ENCODE results near the gene MAGI2. TPM values are rescaled to one million over a fixed set of nuclear protein-coding genes. Genes with fewer than 3 reads are reported as not detected.

MAGI2 gene
- total and polyA plus RNA-seq, 2 experiments from 2014 or later, result 10.4 to 26.4 TPM

- TF ChIP-seq CREB1 (CRISPR knock-in tag; IDR thresholded peaks at IDR 0.05; ENCODE audit: low read depth) (no peak), REST (IDR thresholded peaks at IDR 0.05; ENCODE audit: unreplicated experiment) (no peak), NANOG (IDR thresholded peaks at IDR 0.05; ENCODE audit: borderline replicate concordance) (no peak), JUNB (IDR thresholded peaks at IDR 0.05; ENCODE audit: unreplicated experiment) (no peak), ZNF331 (CRISPR knock-in tag; IDR thresholded peaks at IDR 0.05; ENCODE audit: low read depth) (no peak)
- TF ChIP-seq, protein P1, sequence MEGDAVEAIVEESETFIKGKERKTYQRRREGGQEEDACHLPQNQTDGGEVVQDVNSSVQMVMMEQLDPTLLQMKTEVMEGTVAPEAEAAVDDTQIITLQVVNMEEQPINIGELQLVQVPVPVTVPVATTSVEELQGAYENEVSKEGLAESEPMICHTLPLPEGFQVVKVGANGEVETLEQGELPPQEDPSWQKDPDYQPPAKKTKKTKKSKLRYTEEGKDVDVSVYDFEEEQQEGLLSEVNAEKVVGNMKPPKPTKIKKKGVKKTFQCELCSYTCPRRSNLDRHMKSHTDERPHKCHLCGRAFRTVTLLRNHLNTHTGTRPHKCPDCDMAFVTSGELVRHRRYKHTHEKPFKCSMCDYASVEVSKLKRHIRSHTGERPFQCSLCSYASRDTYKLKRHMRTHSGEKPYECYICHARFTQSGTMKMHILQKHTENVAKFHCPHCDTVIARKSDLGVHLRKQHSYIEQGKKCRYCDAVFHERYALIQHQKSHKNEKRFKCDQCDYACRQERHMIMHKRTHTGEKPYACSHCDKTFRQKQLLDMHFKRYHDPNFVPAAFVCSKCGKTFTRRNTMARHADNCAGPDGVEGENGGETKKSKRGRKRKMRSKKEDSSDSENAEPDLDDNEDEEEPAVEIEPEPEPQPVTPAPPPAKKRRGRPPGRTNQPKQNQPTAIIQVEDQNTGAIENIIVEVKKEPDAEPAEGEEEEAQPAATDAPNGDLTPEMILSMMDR (conservative IDR thresholded peaks at IDR 0.05; ENCODE audit: low read depth in 2 of 2), result no peak
These were observed 118.6 kb downstream of the MAGI2 start (continued) for GRCh38 chr7:79334841-79335240.

DNA sequence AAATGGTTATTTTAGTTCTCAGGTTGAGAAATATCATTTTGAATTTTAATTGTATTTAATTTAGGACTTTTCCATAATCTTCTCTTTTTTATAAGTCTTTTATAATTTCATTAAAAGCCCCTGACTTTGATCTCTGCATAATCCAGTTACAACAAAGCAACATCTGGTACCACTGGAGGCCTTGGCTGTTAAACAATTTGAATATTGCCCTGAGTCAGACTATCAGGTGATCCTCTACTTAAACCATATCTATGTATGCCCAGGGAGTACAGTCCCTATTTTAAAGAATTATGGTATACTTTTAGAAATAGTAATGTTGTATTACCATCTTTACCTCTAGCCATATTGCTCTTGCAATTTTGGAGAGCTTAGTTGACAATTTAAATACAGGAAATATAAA, 119.1 kb downstream of the MAGI2 start:
- no peaks in the 10 kb centered on the region for H3K79me2 ChIP-seq (replicated peaks; ENCODE audit: insufficient read depth)
- no peaks in the 10 kb centered on the region for H3K27me3 ChIP-seq (ENCODE audit: insufficient read depth)
- Mint-ChIP-seq H3K9me3 (no peaks in the 10 kb centered on the region), H3K27me3 (ENCODE audit: insufficient read depth, low read depth, poor library complexity) (no peaks in the 10 kb centered on the region), H3K4me3 (no peak overlapping the region), H3K36me3 (ENCODE audit: low read depth) (no peaks in the 10 kb centered on the region), H3K4me1 (no peaks in the 10 kb centered on the region), H3K27ac (no peak overlapping the region)
- ATAC-seq (no peak), DNase-seq (ENCODE audit: low spot score) (no peak)
- H3K4me1 ChIP-seq (ENCODE audit: insufficient read depth), result no peaks in the 10 kb centered on the region
- H4K20me1 ChIP-seq (replicated peaks; ENCODE audit: insufficient read depth), result no peaks in the 10 kb centered on the region
- H3F3A ChIP-seq (replicated peaks; ENCODE audit: low read depth), result no peaks in the 10 kb centered on the region
- no peaks in the 10 kb centered on the region for H3K9me2 ChIP-seq (ENCODE audit: insufficient read depth)
- no peak overlapping the region for H3K27ac ChIP-seq (ENCODE audit: low read depth)
- H3K36me3 ChIP-seq (ENCODE audit: insufficient read depth), result no peaks in the 10 kb centered on the region
- H3K4me2 ChIP-seq, result no peak overlapping the region
- no peak overlapping the region for H2AFZ ChIP-seq
- no peak overlapping the region for H3K4me3 ChIP-seq
- TF ChIP-seq REST (IDR thresholded peaks at IDR 0.05; ENCODE audit: unreplicated experiment), result no peak
- TF ChIP-seq STAT1 (IDR thresholded peaks at IDR 0.05; ENCODE audit: unreplicated experiment), result no peak
- TF ChIP-seq EZH2phosphoT487 (IDR thresholded peaks at IDR 0.05; ENCODE audit: unreplicated experiment), result no peak
- TF ChIP-seq, protein P2, sequence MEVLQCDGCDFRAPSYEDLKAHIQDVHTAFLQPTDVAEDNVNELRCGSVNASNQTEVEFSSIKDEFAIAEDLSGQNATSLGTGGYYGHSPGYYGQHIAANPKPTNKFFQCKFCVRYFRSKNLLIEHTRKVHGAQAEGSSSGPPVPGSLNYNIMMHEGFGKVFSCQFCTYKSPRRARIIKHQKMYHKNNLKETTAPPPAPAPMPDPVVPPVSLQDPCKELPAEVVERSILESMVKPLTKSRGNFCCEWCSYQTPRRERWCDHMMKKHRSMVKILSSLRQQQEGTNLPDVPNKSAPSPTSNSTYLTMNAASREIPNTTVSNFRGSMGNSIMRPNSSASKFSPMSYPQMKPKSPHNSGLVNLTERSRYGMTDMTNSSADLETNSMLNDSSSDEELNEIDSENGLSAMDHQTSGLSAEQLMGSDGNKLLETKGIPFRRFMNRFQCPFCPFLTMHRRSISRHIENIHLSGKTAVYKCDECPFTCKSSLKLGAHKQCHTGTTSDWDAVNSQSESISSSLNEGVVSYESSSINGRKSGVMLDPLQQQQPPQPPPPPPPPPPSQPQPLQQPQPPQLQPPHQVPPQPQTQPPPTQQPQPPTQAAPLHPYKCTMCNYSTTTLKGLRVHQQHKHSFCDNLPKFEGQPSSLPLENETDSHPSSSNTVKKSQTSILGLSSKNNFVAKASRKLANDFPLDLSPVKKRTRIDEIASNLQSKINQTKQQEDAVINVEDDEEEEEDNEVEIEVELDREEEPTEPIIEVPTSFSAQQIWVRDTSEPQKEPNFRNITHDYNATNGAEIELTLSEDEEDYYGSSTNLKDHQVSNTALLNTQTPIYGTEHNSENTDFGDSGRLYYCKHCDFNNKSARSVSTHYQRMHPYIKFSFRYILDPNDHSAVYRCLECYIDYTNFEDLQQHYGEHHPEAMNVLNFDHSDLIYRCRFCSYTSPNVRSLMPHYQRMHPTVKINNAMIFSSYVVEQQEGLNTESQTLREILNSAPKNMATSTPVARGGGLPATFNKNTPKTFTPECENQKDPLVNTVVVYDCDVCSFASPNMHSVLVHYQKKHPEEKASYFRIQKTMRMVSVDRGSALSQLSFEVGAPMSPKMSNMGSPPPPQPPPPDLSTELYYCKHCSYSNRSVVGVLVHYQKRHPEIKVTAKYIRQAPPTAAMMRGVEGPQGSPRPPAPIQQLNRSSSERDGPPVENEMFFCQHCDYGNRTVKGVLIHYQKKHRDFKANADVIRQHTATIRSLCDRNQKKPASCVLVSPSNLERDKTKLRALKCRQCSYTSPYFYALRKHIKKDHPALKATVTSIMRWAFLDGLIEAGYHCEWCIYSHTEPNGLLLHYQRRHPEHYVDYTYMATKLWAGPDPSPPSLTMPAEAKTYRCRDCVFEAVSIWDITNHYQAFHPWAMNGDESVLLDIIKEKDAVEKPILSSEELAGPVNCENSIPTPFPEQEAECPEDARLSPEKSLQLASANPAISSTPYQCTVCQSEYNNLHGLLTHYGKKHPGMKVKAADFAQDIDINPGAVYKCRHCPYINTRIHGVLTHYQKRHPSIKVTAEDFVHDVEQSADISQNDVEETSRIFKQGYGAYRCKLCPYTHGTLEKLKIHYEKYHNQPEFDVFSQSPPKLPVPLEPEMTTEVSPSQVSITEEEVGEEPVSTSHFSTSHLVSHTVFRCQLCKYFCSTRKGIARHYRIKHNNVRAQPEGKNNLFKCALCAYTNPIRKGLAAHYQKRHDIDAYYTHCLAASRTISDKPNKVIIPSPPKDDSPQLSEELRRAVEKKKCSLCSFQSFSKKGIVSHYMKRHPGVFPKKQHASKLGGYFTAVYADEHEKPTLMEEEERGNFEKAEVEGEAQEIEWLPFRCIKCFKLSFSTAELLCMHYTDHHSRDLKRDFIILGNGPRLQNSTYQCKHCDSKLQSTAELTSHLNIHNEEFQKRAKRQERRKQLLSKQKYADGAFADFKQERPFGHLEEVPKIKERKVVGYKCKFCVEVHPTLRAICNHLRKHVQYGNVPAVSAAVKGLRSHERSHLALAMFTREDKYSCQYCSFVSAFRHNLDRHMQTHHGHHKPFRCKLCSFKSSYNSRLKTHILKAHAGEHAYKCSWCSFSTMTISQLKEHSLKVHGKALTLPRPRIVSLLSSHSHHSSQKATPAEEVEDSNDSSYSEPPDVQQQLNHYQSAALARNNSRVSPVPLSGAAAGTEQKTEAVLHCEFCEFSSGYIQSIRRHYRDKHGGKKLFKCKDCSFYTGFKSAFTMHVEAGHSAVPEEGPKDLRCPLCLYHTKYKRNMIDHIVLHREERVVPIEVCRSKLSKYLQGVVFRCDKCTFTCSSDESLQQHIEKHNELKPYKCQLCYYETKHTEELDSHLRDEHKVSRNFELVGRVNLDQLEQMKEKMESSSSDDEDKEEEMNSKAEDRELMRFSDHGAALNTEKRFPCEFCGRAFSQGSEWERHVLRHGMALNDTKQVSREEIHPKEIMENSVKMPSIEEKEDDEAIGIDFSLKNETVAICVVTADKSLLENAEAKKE (CRISPR knock-in tag; IDR thresholded peaks at IDR 0.05), result no peak
- TF ChIP-seq POLR2AphosphoS5 (IDR thresholded peaks at IDR 0.05; ENCODE audit: low read depth), result no peak
